Colonic mucosa (tissue), 4 donors: Measurements from ENCODE around the gene STAT3. TPM values are rescaled to one million over a fixed set of nuclear protein-coding genes. Genes with fewer than 3 reads are reported as not detected.

Experiments
- DNase-seq: peaks from one replicate; pipeline ENCODE4 v3.0.0-alpha.2; 2020
- H3K27ac ChIP-seq: fragments of 200-600 bp; one replicate; pipeline ENCODE4 v1.8.0; 2021
- H3K27me3 ChIP-seq: fragments of 200-600 bp; one replicate; pipeline ENCODE4 v1.8.0; 2021
- H3K36me3 ChIP-seq: fragments of 200-600 bp; one replicate; pipeline ENCODE4 v1.8.0; 2021
- H3K4me1 ChIP-seq: fragments of 200-600 bp; one replicate; pipeline ENCODE4 v1.8.0; 2021; ENCODE audit warnings: mild to moderate bottlenecking
- H3K4me3 ChIP-seq: fragments of 200-600 bp; one replicate; pipeline ENCODE4 v1.8.0; 2021
- H3K9ac ChIP-seq, 2 donors: one replicate each; pipeline ENCODE4 v1.7.0; 2013; ENCODE audit warnings: control low read depth in 2 of 2, low read depth in 2 of 2, low read length in 2 of 2
- H3K9me3 ChIP-seq: fragments of 200-600 bp; one replicate; pipeline ENCODE4 v1.8.0; 2021
- intact Hi-C: fragments of 100-400 bp; cut with DNase I; formaldehyde crosslinking; loops from one replicate; pipeline ENCODE4 v1.14.1; 2022
- total RNA-seq, 2 donors: library from RNA; stranded (reverse); fragmentation: NEBNext Ultra II Directional in 1 of 2; extraction: Animal tissue kit (Norgen Biotek cat#: 25700) in 1 of 2; gene quantifications; one replicate each; pipeline ENCODE4 v1.2.1, GENCODE V29; 2021
- TF ChIP-seq, protein P1 (sequence below): fragments of 200-600 bp; IDR thresholded peaks from one replicate; pipeline ENCODE4 v1.8.0; 2022; ENCODE audit warnings: antibody characterized with exemption, mild to moderate bottlenecking
- donor health status: healthy.
- donor health status: DM: no; HTN: no; CAD: no.
- donor health status: DM: no; HTN: no; CAD: no.

STAT3 gene
- total RNA-seq, 2 donors from 2014 or later, result 137 to 216 TPM

DNA sequence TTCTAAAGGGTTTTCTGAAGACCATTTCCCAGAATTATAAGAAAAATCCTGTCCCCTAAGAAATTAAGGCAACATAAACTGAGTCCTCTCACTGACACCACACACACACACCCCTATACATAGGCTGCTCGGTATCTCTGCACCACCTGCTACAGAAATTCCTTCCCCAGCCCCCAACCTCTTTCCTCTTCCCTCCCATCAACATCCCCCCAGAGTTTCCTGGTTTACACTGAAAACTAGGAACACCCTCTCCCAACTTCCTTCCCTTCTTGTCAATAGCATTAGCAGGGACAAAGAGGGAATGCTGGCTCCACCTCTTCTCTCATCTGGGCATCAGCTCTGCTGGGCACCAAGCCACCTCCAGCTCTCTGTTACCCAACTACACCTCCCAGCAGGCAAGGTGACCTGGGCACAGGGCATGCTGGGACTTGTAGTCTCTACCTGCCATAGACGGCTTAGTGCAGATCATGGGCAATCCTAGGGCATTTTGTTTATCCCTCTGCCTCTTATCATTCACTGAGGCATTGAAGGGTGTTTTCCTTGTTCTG is 19.1 kb upstream of the STAT3 start:
- Histone ChIP-seq H3K27ac (peak overlapping the region; percentile 3), H3K4me3 (no peak overlapping the region), H3K9me3 (no peaks in the 10 kb centered on the region), H3K9ac (peak overlapping the region in 1 of 2 donors; percentile 34), H3K4me1 (no peaks in the 10 kb centered on the region), H3K27me3 (no peaks in the 10 kb centered on the region), H3K36me3 (no peaks in the 10 kb centered on the region)
- TF ChIP-seq, protein P1, sequence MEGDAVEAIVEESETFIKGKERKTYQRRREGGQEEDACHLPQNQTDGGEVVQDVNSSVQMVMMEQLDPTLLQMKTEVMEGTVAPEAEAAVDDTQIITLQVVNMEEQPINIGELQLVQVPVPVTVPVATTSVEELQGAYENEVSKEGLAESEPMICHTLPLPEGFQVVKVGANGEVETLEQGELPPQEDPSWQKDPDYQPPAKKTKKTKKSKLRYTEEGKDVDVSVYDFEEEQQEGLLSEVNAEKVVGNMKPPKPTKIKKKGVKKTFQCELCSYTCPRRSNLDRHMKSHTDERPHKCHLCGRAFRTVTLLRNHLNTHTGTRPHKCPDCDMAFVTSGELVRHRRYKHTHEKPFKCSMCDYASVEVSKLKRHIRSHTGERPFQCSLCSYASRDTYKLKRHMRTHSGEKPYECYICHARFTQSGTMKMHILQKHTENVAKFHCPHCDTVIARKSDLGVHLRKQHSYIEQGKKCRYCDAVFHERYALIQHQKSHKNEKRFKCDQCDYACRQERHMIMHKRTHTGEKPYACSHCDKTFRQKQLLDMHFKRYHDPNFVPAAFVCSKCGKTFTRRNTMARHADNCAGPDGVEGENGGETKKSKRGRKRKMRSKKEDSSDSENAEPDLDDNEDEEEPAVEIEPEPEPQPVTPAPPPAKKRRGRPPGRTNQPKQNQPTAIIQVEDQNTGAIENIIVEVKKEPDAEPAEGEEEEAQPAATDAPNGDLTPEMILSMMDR, result no peak
- DNase-seq, result peak; percentile 84
- intact Hi-C loops, result no loop called here

DNA sequence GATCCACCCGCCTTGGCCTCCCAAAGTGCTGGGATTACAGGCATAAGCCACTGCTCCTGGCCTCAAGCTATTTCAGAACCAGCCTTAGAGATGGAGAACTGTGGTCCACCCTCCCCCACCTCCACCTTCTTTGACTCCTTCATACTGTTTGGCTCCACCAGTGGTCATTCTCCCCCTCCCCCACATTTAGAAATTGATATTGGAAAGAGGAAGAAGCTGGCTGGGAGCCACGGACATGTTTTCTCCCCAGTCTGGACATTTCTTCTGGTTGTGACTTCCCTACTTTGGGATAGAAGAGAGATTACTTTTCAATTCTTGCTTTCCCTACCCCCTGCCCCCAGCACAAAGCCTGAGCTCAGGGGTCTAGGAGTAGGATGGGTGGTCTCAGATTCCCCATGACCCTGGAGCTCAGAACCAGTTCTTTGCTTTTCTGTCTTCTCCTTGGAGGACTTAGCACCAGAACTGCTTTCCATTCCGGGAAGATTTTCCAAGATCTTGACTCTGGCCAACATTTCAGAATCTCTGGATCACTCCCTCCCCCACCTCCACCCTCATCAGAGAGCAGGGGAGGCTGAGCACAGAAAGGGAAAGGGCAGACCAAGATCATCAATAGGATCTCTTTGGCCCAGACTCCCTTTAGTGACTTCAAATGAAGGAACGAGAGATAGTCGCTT is 18.5 kb upstream of the STAT3 start:
- intact Hi-C loops, result loop anchor here (1.0 kb wide), 1 partner anchor 84 kb away; no protein-coding TSS in a partner anchor
- Histone ChIP-seq H3K9ac (peak overlapping the region in 1 of 2 donors; percentile 34), H3K27me3 (no peaks in the 10 kb centered on the region), H3K27ac (peak overlapping the region; percentile 3), H3K36me3 (no peaks in the 10 kb centered on the region), H3K4me3 (no peak overlapping the region), H3K9me3 (no peaks in the 10 kb centered on the region), H3K4me1 (no peaks in the 10 kb centered on the region)
- TF ChIP-seq, protein P1, result no peak
- no peak for DNase-seq

DNA sequence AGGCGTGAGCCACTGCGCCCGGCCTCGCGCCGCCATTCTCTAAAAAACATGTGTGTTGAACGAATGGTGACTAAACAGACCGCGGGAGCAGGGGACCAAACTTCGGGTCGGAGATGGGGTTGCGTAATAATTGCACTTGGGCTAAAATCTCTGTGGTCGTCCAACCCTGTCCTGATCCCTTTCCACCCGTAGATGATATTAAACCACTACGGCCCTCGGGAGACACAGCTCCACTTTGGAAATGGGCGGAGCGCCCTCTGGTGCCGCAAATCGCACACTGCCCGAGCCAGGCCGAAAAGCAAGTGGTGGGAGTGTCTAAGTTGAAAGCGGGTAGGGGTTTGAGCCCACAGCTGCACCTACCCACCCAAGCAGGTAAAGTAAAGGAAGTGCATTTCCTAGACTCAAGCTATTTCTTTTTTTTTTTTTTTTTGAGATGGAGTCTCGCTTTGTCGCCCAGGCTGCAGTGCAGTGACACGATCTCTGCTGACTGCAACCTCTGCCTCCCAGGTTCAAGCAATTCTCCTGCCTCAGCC is 17.8 kb upstream of the STAT3 start:
- DNase-seq, result peak; percentile 88
- Histone ChIP-seq H3K9me3 (no peaks in the 10 kb centered on the region), H3K27ac (no peak overlapping the region), H3K4me3 (no peak overlapping the region), H3K9ac (no peak overlapping the region), H3K27me3 (no peaks in the 10 kb centered on the region), H3K36me3 (no peaks in the 10 kb centered on the region), H3K4me1 (no peaks in the 10 kb centered on the region)
- intact Hi-C loops, result loop anchor here (1.0 kb wide), 1 partner anchor 84 kb away; no protein-coding TSS in a partner anchor
- TF ChIP-seq, protein P1, result peak; percentile 82

DNA sequence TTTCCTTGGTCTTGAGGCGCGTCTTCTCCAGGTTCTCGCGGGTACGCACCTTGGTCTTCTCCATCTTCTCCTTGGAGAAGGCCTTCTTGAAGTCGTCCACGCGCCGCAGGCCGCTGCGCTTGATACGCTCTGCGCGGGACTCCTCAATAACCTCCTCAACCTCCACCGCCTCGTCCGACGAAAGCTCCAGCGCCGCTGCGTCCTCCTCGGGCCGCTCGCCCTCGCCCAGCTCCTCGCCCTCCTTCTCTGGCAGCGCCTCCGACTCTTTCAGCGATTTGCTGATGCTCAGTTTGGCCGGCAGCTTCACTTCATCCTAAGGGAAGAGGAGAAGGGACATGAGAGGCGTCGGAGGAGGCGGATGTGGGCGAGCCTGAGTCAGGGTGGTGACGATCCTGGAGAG is 16.8 kb upstream of the STAT3 start:
- Histone ChIP-seq H3K27me3 (no peaks in the 10 kb centered on the region), H3K4me1 (no peaks in the 10 kb centered on the region), H3K4me3 (no peak overlapping the region), H3K9ac (no peak overlapping the region), H3K9me3 (no peaks in the 10 kb centered on the region), H3K27ac (no peak overlapping the region), H3K36me3 (no peaks in the 10 kb centered on the region)
- TF ChIP-seq, protein P1, result no peak
- intact Hi-C loops, result no loop called here
- no peak for DNase-seq

DNA sequence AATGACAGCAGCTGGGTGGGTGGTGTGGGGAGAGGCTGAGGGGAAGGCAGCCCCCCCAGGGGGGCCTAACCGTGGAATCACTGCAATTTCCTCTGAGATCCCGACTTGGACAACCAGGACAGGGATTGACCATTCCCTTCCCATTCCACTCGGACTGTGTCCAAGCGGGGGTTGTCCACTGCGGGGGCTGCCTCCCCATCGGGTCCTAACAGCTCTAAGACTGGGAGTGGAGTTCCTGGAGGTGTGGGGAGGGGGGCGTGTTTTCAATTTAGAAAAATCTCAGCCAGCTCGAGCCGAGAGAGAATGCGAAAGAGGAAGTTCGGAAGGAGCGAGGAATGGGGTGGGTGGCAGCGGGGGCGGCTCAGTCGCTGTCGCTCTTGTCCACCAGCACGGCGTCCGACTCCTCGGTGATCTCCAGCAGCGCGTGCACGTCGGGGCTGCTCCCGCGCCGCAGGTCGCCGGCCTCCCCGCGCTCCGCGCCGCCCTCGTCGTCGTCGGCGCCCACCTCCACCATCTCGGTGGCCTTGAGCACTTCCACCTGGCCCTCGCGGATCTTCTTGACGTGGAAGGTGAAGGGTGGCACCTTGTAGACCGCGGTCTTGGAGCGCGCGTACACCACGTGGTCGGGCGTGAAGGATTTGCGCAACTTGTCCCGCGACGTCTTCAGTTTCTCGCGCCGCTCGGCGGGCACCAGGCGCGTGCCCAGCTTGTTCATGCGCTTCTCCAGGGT is 16.2 kb upstream of the STAT3 start:
- DNase-seq, result no peak
- Histone ChIP-seq H3K4me3 (no peak overlapping the region), H3K9ac (no peak overlapping the region), H3K27ac (no peak overlapping the region), H3K27me3 (no peaks in the 10 kb centered on the region), H3K4me1 (no peaks in the 10 kb centered on the region), H3K36me3 (no peaks in the 10 kb centered on the region), H3K9me3 (no peaks in the 10 kb centered on the region)
- intact Hi-C loops, result no loop called here
- TF ChIP-seq, protein P1, result no peak
